ENCODE data around the gene ZBTB2.
A peak's percentile ranks its signal among the peaks of the same experiment; 100 is the strongest.
"Not testable (repeated sequence)": the region's sequence is repeated elsewhere in the genome, so short reads cannot be mapped to it uniquely, and the experiment has no call there.

ZBTB2 gene

GRCh38 chr6:151322570-151322969 lies 68.8 kb downstream of the ZBTB2 start:
- TF ChIP-seq, protein P1, sequence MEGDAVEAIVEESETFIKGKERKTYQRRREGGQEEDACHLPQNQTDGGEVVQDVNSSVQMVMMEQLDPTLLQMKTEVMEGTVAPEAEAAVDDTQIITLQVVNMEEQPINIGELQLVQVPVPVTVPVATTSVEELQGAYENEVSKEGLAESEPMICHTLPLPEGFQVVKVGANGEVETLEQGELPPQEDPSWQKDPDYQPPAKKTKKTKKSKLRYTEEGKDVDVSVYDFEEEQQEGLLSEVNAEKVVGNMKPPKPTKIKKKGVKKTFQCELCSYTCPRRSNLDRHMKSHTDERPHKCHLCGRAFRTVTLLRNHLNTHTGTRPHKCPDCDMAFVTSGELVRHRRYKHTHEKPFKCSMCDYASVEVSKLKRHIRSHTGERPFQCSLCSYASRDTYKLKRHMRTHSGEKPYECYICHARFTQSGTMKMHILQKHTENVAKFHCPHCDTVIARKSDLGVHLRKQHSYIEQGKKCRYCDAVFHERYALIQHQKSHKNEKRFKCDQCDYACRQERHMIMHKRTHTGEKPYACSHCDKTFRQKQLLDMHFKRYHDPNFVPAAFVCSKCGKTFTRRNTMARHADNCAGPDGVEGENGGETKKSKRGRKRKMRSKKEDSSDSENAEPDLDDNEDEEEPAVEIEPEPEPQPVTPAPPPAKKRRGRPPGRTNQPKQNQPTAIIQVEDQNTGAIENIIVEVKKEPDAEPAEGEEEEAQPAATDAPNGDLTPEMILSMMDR (IDR thresholded peaks at IDR 0.05; ENCODE audit: insufficient read depth, low read depth, low read length, missing control alignments) = no peak
- H3K4me3 ChIP-seq (ENCODE audit: low read length) = no peak overlapping the region
- peak; percentile 24 for DNase-seq (ENCODE audit: low read depth)

GRCh38 chr6:151321438-151321837 lies 69.9 kb downstream of the ZBTB2 start:
- no peak overlapping the region for H3K4me3 ChIP-seq (ENCODE audit: low read length)
- TF ChIP-seq, protein P1 (IDR thresholded peaks at IDR 0.05; ENCODE audit: insufficient read depth, low read depth, low read length, missing control alignments) = no peak
- no peak for DNase-seq (ENCODE audit: low read depth)

GRCh38 chr6:151320140-151320539 lies 71.2 kb downstream of the ZBTB2 start:
- TF ChIP-seq, protein P1 (IDR thresholded peaks at IDR 0.05; ENCODE audit: insufficient read depth, low read depth, low read length, missing control alignments) = no peak
- DNase-seq (ENCODE audit: low read depth) = no peak
- no peak overlapping the region for H3K4me3 ChIP-seq (ENCODE audit: low read length)

DNA sequence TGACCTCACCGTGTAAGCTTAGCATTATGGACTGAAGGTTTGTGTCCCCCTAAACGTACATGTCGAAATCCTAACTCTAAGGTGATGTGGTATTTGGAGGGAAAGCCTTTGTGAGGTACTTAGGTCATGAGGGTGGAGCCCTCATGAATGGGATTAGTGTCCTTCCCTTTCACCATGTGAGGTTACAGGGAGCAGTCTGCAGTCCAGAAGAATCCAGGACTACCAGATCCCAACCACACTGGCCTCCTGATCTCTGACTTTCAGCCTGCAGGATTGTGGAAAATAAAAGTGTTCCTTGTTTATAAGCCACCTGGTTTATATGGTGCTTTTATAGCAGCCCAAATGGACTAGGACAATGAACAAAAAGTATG lies 73.4 kb downstream of the ZBTB2 start:
- no peak for DNase-seq (ENCODE audit: low read depth)
- no peak overlapping the region for H3K4me3 ChIP-seq (ENCODE audit: low read length)
- TF ChIP-seq, protein P1 (IDR thresholded peaks at IDR 0.05; ENCODE audit: insufficient read depth, low read depth, low read length, missing control alignments) = no peak

GRCh38 chr6:151317103-151317994 lies 74.0 kb downstream of the ZBTB2 start:
- peak; percentile 81 for DNase-seq (ENCODE audit: low read depth)
- no peak overlapping the region for H3K4me3 ChIP-seq (ENCODE audit: low read length)
- TF ChIP-seq, protein P1 (IDR thresholded peaks at IDR 0.05; ENCODE audit: insufficient read depth, low read depth, low read length, missing control alignments) = no peak

GRCh38 chr6:151315661-151316060 lies 75.7 kb downstream of the ZBTB2 start:
- H3K4me3 ChIP-seq (ENCODE audit: low read length); DNase-seq (ENCODE audit: low read depth): not testable (repeated sequence)
